PC-3 (cell line): ENCODE data around the gene CDY2A. TPM values are rescaled to one million over a fixed set of nuclear protein-coding genes. Genes with fewer than 3 reads are reported as not detected.
"Not testable (repeated sequence)": the region's sequence is repeated elsewhere in the genome, so short reads cannot be mapped to it uniquely, and the experiment has no call there.

Source experiments
- ATAC-seq: fragments of 200-7000 bp; cut with Tn5 transposase; 2 replicates; pipeline ENCODE4 v1.9.1; 2020; ENCODE audit warnings: mild to moderate bottlenecking, moderate library complexity
- Bru-seq: library from RNA; stranded (reverse); fragments of 400-500 nt; gene quantifications from one replicate; lab custom pipeline; 2021; lab: Mats Ljungman, UMichigan
- BruChase-seq, 2 experiments: library from RNA; stranded (reverse); fragments of 400-500 nt; gene quantifications; one replicate each; lab custom pipeline; 2021; lab: Mats Ljungman, UMichigan
- BruUV-seq: library from RNA; stranded (reverse); fragments of 400-500 nt; replicated peaks from 2 replicates; lab custom pipeline; 2021; lab: Mats Ljungman, UMichigan
- CTCF ChIA-PET: fragments of 300-600 bp; sonication (Branson Sonifier 250); formaldehyde crosslinking; loops from one replicate; lab custom pipeline; 2022; ENCODE audit warnings: antibody characterized with exemption; lab: Charles Lee
- POLR2A ChIA-PET: fragments of 300-600 bp; sonication (Branson Sonifier 250); formaldehyde crosslinking; loops from one replicate; lab custom pipeline; 2022; ENCODE audit warnings: antibody characterized with exemption; ENCODE audit not compliant: unreplicated experiment; lab: Charles Lee
- DNase-seq: peaks from one replicate; pipeline ENCODE4 v3.0.0-alpha.2; 2015
- H2AFZ ChIP-seq: fragments of 300-600 bp; sonication (generic); 2 replicates; pipeline ENCODE4 v1.6.0; 2016; ENCODE audit warnings: antibody characterized with exemption, low read length
- H3F3A ChIP-seq: fragments of 300-600 bp; sonication (generic); one replicate; pipeline ENCODE4 v1.6.0; 2017; ENCODE audit warnings: antibody characterized with exemption, low read length, control low read depth, mild to moderate bottlenecking; ENCODE audit not compliant: unreplicated experiment
- H3K27ac ChIP-seq: fragments of 300-600 bp; sonication (generic); 2 replicates; pipeline ENCODE4 v1.5.1; 2016; ENCODE audit warnings: mild to moderate bottlenecking, low read length
- H3K27me3 ChIP-seq: fragments of 300-600 bp; sonication (generic); 2 replicates; pipeline ENCODE4 v1.6.1; 2016; ENCODE audit warnings: low read length, mixed read lengths
- H3K36me3 ChIP-seq: fragments of 300-600 bp; sonication (generic); 2 replicates; pipeline ENCODE4 v1.6.1; 2016; ENCODE audit warnings: low read depth, mixed run types, low read length, mixed read lengths
- H3K4me1 ChIP-seq: fragments of 300-600 bp; sonication (generic); 2 replicates; pipeline ENCODE4 v1.5.1; 2016; ENCODE audit warnings: low read length; ENCODE audit not compliant: insufficient read depth
- H3K4me2 ChIP-seq: fragments of 300-600 bp; sonication (generic); 2 replicates; pipeline ENCODE4 v1.6.0; 2016; ENCODE audit warnings: low read length
- H3K4me3 ChIP-seq: fragments of 300-600 bp; sonication (generic); 2 replicates; pipeline ENCODE4 v1.5.1; 2016; ENCODE audit warnings: mild to moderate bottlenecking, low read length, mixed read lengths
- H3K79me2 ChIP-seq: fragments of 300-600 bp; sonication (generic); 2 replicates; pipeline ENCODE4 v1.6.1; 2017; ENCODE audit warnings: low read length, mixed read lengths
- H3K9ac ChIP-seq: fragments of 300-600 bp; sonication (generic); 2 replicates; pipeline ENCODE4 v1.6.0; 2016; ENCODE audit warnings: mild to moderate bottlenecking, low read length
- H3K9me2 ChIP-seq: fragments of 300-600 bp; sonication (generic); replicated peaks from 2 replicates; pipeline ENCODE4 v1.6.1; 2016; ENCODE audit warnings: mixed run types, low read length, mixed read lengths
- H3K9me3 ChIP-seq: fragments of 300-600 bp; sonication (generic); 2 replicates; pipeline ENCODE4 v1.6.1; 2016; ENCODE audit warnings: low read length, mixed read lengths
- H4K20me1 ChIP-seq: fragments of 300-600 bp; sonication (generic); 2 replicates; pipeline ENCODE4 v1.6.1; 2016; ENCODE audit warnings: low read length, mixed read lengths
- intact Hi-C: fragments of 100-400 bp; cut with micrococcal nuclease; formaldehyde crosslinking; loops from 2 replicates; pipeline ENCODE4 v1.9.0; 2023
- long read RNA-seq: library from polyadenylated mRNA; unstranded; transcript quantifications from one replicate; pipeline ENCODE4 v2.0.0, GENCODE V29; 2021; ENCODE audit not compliant: unreplicated experiment
- total RNA-seq: library from RNA; depleted of rRNA; stranded (reverse); fragments of >200 nt; gene quantifications from 2 replicates; pipeline ENCODE4 v1.2.3, GENCODE V29; 2014; rRNA removed

Gene CDY2A
- total RNA-seq (not detected in 2 replicates), Bru-seq, nascent RNA (not detected), BruChase-seq, experiment 1, labeled RNA remaining after a 6-hour chase (not detected), BruChase-seq, experiment 2, labeled RNA remaining after a 2-hour chase (not detected)
- long read RNA-seq = 0 reads

GRCh38 chrY:18025487-18025886, at the start of gene CDY2A:
TSS of gene CDY2A (plus strand) at chrY:18025787. CDS start at chrY:18026115, 328 bp downstream.
- intact Hi-C loops, BruUV-seq: not testable (repeated sequence)

GRCh38 chrY:17997586-17997985, 28.0 kb upstream of the CDY2A start:
- H3K79me2 ChIP-seq, H3K4me1 ChIP-seq, H3K27ac ChIP-seq, DNase-seq, POLR2A ChIA-PET, H3K4me3 ChIP-seq, H2AFZ ChIP-seq, H3K27me3 ChIP-seq, intact Hi-C loops, BruUV-seq, H3K36me3 ChIP-seq, H4K20me1 ChIP-seq, CTCF ChIA-PET, H3K9ac ChIP-seq, H3K9me3 ChIP-seq, ATAC-seq, H3K4me2 ChIP-seq, H3F3A ChIP-seq, H3K9me2 ChIP-seq: not testable (repeated sequence)

More at GRCh38 chrY:18025487-18025886, at the start of gene CDY2A:
- H3K4me3 ChIP-seq, H3K9me2 ChIP-seq, H3K79me2 ChIP-seq, H3K9ac ChIP-seq, H2AFZ ChIP-seq, CTCF ChIA-PET, DNase-seq, ATAC-seq, H3K4me1 ChIP-seq, H4K20me1 ChIP-seq, H3K9me3 ChIP-seq, POLR2A ChIA-PET, H3K27me3 ChIP-seq, H3K36me3 ChIP-seq, H3K27ac ChIP-seq, H3K4me2 ChIP-seq, H3F3A ChIP-seq: not testable (repeated sequence)

GRCh38 chrY:17998266-17998665, 27.3 kb upstream of the CDY2A start:
- ATAC-seq, H2AFZ ChIP-seq, H3K36me3 ChIP-seq, H3K9me2 ChIP-seq, POLR2A ChIA-PET, H4K20me1 ChIP-seq, H3K4me2 ChIP-seq, H3K9ac ChIP-seq, intact Hi-C loops, H3K27me3 ChIP-seq, H3K27ac ChIP-seq, H3K4me3 ChIP-seq, H3K9me3 ChIP-seq, H3F3A ChIP-seq, BruUV-seq, CTCF ChIA-PET, H3K4me1 ChIP-seq, DNase-seq, H3K79me2 ChIP-seq: not testable (repeated sequence)

- H3K27me3 ChIP-seq, H3K4me1 ChIP-seq, H3K4me2 ChIP-seq, H4K20me1 ChIP-seq, H2AFZ ChIP-seq, H3K4me3 ChIP-seq, H3K9me2 ChIP-seq, POLR2A ChIA-PET, DNase-seq, H3K36me3 ChIP-seq, BruUV-seq, CTCF ChIA-PET, intact Hi-C loops, H3K27ac ChIP-seq, H3K9me3 ChIP-seq, ATAC-seq, H3K79me2 ChIP-seq, H3F3A ChIP-seq, H3K9ac ChIP-seq: not testable (repeated sequence)
These were observed 1.7 kb upstream of the CDY2A start for GRCh38 chrY:18023897-18024296.

GRCh38 chrY:18028845-18029244, 3.3 kb downstream of the CDY2A start:
- CTCF ChIA-PET, ATAC-seq, BruUV-seq, H3K27me3 ChIP-seq, H3K36me3 ChIP-seq, POLR2A ChIA-PET, H4K20me1 ChIP-seq, H3F3A ChIP-seq, H2AFZ ChIP-seq, H3K4me1 ChIP-seq, H3K9me2 ChIP-seq, H3K9ac ChIP-seq, H3K27ac ChIP-seq, intact Hi-C loops, DNase-seq, H3K9me3 ChIP-seq, H3K4me3 ChIP-seq, H3K4me2 ChIP-seq, H3K79me2 ChIP-seq: not testable (repeated sequence)

DNA sequence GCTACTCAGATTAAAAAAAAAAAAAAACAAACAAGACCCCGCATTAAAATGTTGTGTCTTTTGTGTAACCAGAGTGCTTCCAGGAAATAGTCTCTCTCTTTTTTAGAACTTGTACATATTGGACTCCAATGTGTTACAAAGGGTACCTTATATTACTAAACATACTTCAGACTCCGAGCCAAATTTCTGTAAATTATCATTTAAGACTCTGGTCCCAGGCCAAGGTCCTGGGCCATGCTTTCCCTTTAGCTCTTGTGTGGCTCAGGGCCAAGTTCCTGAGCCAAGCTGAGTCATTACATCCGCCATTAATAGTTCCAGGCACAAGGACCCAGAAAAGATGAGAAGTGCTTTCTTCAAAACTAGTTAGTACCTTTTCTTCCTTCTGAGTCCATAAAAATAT, 4.6 kb downstream of the CDY2A start:
- POLR2A ChIA-PET = not testable (repeated sequence)

More for the DNA sequence above, 4.6 kb downstream of the CDY2A start:
- ATAC-seq, DNase-seq, H3K36me3 ChIP-seq, H2AFZ ChIP-seq, H3K9ac ChIP-seq, H3K27me3 ChIP-seq, H3K4me1 ChIP-seq, H3K9me3 ChIP-seq, H4K20me1 ChIP-seq, H3K4me2 ChIP-seq, intact Hi-C loops, BruUV-seq, H3K27ac ChIP-seq, H3F3A ChIP-seq, H3K9me2 ChIP-seq, H3K4me3 ChIP-seq, CTCF ChIA-PET, H3K79me2 ChIP-seq: not testable (repeated sequence)
